SW 1271 (cell line): Measurements from ENCODE around the gene MRPL49.

ENCODE experiments used
- DNase-seq, 2 experiments: peaks; one replicate each; lab custom pipeline; 2025; lab: John Stamatoyannopoulos, UW

The MRPL49 gene

GRCh38 chr11:65102142-65103095 lies 19.7 kb upstream of the MRPL49 start:
- DNase-seq = no peak

- DNase-seq = no peak
Observed at GRCh38 chr11:65103476-65103875, 18.6 kb upstream of the MRPL49 start.

- no peak for DNase-seq
Observed at GRCh38 chr11:65104628-65105027, 17.5 kb upstream of the MRPL49 start.

- DNase-seq = no peak
Observed at GRCh38 chr11:65107078-65107477, 15.0 kb upstream of the MRPL49 start.

GRCh38 chr11:65107751-65108468 lies 14.2 kb upstream of the MRPL49 start:
- DNase-seq = no peak

- DNase-seq = no peak
Observed at GRCh38 chr11:65108469-65109123, 13.5 kb upstream of the MRPL49 start.

- DNase-seq = no peak
Observed at GRCh38 chr11:65109231-65110198, 12.6 kb upstream of the MRPL49 start.

GRCh38 chr11:65110354-65110861 lies 11.7 kb upstream of the MRPL49 start:
- DNase-seq = peak; percentile 43 to 76

- no peak for DNase-seq
Observed at GRCh38 chr11:65111159-65111743, 10.9 kb upstream of the MRPL49 start.

- peak; percentile 88 for DNase-seq
Observed at GRCh38 chr11:65111744-65112545, 10.2 kb upstream of the MRPL49 start, which contains the start of gene TM7SF2. TSS of gene TM7SF2 (plus strand) at chr11:65111872. CDS start at chr11:65112016, 144 bp downstream.

GRCh38 chr11:65112546-65113360 lies 9.4 kb upstream of the MRPL49 start:
- DNase-seq = peak in 1 of 2 experiments; percentile 41

- DNase-seq = no peak
Observed at GRCh38 chr11:65113361-65113756, 8.8 kb upstream of the MRPL49 start.

- DNase-seq = no peak
Observed at GRCh38 chr11:65113839-65114238, 8.3 kb upstream of the MRPL49 start.

- no peak for DNase-seq
Observed at GRCh38 chr11:65114538-65115171, 7.5 kb upstream of the MRPL49 start.

- DNase-seq = no peak
Observed at GRCh38 chr11:65115361-65116082, 6.6 kb upstream of the MRPL49 start.

- DNase-seq = no peak
Observed at GRCh38 chr11:65116370-65117205, 5.5 kb upstream of the MRPL49 start.
